Hair follicular keratinocyte (primary cell): ENCODE results near the gene DFFA. TPM values are rescaled to one million over a fixed set of nuclear protein-coding genes. Genes with fewer than 3 reads are reported as not detected.

Experiments
- total RNA-seq: library from RNA; depleted of rRNA; stranded (reverse); fragments of >200 nt; gene quantifications from 2 replicates; pipeline ENCODE4 v1.2.3, GENCODE V29; 2015

The DFFA gene, protein sequence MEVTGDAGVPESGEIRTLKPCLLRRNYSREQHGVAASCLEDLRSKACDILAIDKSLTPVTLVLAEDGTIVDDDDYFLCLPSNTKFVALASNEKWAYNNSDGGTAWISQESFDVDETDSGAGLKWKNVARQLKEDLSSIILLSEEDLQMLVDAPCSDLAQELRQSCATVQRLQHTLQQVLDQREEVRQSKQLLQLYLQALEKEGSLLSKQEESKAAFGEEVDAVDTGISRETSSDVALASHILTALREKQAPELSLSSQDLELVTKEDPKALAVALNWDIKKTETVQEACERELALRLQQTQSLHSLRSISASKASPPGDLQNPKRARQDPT
- total RNA-seq, result 34.0 and 47.2 TPM in 2 replicates

DNA sequence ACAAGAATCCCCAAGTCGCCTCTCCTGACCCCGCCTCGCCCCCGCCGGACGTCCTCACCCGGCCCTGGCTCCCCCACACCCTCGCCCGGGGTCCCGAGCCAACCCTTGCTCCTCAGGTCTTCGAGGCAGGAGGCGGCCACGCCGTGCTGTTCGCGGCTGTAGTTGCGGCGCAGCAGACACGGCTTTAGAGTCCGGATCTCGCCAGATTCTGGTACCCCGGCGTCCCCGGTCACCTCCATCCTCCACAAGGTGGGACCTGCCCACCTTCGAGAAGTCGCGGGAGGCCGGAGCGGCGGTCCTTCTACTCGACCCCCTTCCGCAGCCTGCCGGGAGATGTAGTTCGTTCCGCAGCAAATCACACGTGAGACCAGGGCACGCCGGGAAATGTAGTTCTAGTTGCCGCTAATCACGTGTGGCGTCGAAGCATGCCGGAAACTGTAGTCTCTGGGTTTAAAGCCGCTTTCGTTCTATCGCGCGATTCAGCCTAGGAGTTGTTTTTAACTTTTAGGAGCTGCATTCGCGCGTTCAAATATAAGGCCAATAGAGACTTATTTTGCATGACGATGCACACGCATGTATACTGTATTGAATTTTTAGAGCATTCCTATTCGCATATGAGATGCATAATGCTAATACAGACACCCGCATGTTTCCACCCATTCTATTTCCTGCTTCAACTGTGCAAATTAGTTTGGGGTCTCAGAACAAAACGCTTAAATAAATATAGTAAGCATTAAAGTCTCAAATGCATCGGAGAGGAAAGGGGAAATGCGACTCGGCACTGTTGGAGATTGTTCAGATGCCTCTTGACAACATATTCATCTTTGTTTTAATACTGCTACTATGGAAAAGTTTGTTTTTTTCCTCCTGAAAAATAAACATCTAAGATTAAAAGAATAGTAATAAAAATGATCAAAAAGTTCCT is at the start of gene DFFA:
TSS of gene DFFA (minus strand) at position 310 of the 925 bp plus-strand sequence. CDS start at position 239, 71 bp downstream.

DNA sequence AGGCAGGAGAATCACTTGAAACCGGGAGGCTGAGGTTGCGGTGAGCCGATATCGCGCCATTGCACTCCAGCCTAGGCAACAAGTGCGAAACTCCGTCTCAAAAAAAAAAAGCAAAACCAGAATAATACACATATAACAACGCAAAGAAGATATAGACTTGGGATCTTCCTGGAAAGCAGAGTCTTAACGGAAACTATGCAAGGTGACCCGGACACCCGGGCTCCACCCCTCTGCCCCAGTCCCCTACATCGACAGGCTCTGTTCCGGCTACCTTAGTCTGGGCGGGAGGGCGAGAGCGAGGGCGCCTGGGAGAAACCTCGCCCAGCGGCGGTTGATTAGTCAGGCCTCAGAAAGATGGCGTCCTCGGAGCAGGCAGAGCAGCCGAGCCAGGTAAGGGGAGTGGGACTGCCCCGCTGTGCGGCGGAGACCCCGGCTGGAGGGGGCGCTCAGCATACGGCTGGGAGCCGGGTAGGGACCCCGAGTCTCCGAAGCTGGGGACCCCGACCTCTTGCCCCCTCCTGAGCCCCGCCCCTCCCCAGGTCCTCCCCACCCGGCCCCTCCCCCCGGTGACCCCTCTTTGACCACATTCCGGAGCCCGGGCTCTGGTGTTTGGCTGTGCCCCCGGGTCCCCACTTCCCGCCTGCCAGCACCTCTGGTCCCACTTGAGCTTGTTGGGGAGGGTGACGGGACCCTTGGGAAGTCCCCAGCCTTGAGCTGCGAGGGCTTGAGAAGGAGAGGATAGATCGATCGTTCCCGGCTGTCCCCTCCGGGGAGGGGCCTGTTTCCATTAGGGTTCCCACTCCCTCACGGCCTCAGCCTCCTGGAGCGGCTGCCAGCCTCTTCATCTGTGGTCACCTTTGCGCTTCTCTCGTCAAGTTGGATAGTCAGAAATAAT is 2.5 kb upstream of the DFFA start, which contains the start of gene PEX14:
TSS of gene PEX14 (plus strand) at position 338 of the 895 bp plus-strand sequence. CDS start at position 355, 17 bp downstream.

DNA sequence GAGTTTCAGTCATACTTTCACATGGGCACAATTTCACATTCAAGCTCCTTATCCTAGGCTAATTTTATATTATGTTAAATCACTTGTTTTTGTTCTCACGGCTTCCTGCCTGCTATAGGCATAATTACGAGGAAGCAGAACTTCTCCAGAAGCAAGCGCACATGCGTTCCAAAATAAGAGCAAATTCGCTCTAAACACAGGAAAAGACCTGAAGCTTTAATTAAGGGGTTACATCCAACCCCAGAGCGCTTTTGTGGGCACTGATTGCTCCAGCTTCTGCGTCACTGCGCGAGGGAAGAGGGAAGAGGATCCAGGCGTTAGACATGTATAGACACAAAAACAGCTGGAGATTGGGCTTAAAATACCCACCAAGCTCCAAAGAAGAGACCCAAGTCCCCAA is 22.6 kb downstream of the DFFA start, which contains the start of gene CORT:
TSS of gene CORT (plus strand) at position 281 of the 400 bp plus-strand sequence. CDS start 193 bp downstream, outside the sequence.

DNA sequence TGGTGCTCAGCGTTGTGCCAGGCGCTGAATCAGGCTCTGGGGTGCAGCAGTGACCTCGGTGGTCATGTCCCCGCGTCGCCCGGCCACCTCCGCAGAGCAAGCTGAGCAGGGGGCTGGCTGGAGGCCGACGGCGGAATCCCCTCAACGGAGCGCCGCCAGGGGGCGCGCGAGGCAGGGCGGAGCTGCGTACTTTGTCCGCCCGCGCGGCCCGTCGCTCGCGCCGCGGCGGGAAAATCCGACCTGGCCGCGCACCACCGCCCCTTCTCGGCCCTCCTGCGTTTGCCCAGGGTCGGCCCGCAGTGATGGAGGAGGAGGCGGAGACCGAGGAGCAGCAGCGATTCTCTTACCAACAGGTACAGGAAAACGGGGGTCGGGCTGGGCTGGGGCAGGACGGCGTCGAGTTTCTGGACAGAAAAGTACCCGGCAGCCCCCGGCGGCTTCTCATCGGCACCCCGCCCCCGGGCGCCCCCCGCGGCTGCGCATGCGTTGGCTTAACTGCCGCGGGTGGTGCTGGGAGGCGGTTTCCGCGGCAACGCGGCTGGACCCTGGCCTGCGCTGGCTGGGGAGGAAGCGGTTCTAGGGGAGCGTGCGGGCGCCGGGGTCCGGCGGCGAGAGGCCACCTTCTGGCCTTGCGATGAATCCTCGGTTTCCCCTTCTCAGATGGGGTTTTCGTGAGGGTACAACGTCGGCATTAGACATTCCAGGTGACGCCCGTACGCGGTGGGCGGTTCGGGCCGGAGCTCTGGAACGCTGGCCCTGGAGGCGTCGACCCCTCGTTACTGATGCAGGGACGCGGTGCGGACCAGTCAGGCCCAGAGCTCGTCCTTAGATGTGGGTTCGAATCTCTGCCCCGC is 41.9 kb downstream of the DFFA start, which contains the start of gene CENPS:
TSS of gene CENPS (plus strand) at position 218 of the 854 bp plus-strand sequence. CDS start at position 303, 85 bp downstream.

Other genes starting within 250 kb of the DFFA start
- 239 and 294 TPM in 2 replicates for gene PGD, start 73.5 kb downstream of the DFFA start, total RNA-seq
- 7.0 and 19.8 TPM in 2 replicates for gene CENPS, start 42.1 kb downstream of the DFFA start, total RNA-seq
- gene CORT, start 22.5 kb downstream of the DFFA start, total RNA-seq, result not detected in 2 replicates
- 17.9 and 19.5 TPM in 2 replicates for gene PEX14, start 2.4 kb upstream of the DFFA start, total RNA-seq